GM19351 (cell line): ENCODE data around the gene HSPB2.
"Not testable (repeated sequence)": the region's sequence is repeated elsewhere in the genome, so short reads cannot be mapped to it uniquely, and the experiment has no call there.

Experiments used
- ATAC-seq: cut with Tn5 transposase; IDR thresholded peaks from one replicate; pipeline ENCODE4 v1.9.1; 2021; ENCODE audit warnings: mild to moderate bottlenecking, moderate library complexity; ENCODE audit not compliant: unreplicated experiment

Gene HSPB2, protein sequence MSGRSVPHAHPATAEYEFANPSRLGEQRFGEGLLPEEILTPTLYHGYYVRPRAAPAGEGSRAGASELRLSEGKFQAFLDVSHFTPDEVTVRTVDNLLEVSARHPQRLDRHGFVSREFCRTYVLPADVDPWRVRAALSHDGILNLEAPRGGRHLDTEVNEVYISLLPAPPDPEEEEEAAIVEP

DNA sequence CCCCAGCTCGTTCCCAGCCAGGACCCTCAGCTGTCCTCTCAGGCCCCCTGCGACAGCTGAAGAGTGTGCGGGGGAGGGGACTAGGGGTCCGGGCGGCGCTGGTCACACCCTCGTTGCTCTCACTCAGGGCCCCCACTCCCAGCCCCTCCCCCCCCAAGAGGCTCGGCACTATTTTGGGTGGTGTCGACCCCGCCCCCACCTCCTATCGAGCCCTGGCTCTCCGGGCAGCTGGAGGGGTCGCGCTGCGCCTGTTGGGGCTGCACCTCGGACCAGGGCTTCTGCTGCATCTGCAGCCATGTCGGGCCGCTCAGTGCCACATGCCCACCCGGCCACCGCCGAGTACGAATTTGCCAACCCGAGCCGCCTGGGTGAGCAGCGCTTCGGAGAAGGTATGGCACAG, at the start of gene HSPB2:
Gene HSPB2 (plus strand): TSS at position 200 of the 400 bp plus-strand sequence. CDS start 96 bp downstream, at position 296.
- ATAC-seq, result no peak

DNA sequence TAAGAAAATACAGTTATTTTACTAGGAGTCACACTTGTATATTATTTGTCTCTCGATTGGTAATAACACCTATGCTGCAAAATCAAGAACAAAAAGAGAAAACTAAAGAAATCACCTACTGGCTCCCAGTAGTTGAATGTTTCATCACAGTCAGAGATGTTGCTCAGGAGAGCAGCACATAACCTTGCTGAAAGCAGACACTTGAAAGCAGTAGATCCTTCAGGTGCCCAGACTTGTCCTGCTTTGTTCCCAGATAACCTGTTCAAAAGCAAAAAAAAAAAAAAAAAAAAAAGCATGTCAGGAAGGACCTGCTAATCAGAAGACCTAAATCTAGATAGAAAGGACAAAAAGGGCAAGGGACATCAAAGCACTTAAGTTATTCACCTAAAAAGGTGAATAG, 42.4 kb upstream of the HSPB2 start:
- no peak for ATAC-seq

DNA sequence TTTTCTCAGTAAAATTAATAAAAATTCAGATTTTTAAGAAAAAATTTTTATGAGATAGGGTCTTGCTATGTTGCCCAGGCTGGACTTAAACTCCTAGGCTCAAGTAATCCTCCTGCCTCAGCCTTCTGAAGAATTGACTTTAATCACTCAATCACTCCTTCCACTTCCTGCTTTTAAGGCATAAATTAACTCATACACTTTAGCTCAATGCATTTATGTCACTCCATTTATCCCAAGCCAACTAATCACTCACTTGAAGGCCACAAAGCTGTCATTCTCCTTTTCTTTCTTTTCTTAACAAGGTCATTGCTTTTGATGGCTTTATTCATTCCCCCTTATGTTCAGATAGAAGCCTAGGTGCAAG, 42.0 kb upstream of the HSPB2 start:
- peak; percentile 18 for ATAC-seq

DNA sequence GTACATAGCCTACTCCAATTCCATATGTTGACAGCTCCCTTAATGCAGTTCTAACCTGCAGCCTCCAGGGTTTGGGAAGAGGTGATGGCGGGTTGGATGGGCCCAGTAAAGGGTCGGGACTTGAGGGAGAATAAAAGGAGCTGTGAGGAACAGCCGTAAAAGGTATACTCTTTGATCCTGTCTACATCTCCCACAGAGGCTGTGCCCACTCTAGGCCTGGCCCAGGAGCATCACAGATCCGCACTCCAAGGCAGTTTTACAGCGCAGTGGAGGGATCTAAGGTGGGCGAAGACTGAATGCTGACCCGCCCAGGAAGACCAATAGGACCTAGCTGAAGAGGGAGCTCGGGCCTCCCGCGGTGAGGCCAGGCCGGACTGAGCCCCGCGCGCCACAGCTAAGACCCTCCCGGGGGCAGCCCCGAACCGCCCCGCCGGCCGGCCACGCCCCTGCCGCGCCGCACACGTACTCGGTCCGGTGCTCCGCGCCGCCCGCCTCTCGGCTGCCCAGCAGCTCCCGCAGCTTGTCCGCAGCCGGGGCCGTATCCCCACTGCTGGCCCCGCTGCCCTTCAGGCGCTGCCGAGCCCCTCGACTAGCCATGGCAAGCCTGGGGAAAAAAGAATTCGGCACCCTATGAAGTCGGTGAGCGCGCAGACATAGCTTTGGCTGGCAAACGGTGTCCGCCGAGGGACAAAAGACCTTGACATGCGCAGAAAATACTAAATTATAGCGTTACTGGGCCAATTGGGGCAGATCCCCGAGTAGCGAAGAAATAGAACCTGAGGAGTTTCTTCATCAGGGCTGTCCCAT, 41.4 kb upstream of the HSPB2 start, which contains the start of gene ALG9:
Gene ALG9 (minus strand): TSS at position 696 of the 807 bp plus-strand sequence. CDS start 99 bp downstream, at position 597.
- ATAC-seq, result peak; percentile 86

DNA sequence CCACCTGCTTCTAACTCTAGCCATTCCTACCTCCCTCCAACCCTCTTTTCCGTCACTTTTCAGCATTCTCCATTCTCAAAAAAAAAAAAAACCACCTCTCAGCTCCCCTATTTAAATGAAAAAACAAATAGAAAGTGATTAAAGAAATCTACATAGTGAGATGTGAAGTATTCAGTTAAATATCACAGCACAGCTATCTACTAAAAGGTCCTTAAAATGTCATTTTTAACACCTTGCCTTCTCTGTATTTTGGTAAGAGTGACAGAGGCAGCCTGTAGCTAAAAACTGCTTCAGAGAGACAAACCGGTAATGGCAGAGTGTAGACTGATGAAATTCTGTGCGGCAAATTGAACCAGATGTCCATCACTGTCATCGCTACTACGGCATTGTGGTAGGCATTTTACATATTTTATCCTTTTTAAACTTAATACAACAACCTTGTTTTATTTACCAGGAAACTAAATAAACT, 40.8 kb upstream of the HSPB2 start:
- ATAC-seq, result no peak

DNA sequence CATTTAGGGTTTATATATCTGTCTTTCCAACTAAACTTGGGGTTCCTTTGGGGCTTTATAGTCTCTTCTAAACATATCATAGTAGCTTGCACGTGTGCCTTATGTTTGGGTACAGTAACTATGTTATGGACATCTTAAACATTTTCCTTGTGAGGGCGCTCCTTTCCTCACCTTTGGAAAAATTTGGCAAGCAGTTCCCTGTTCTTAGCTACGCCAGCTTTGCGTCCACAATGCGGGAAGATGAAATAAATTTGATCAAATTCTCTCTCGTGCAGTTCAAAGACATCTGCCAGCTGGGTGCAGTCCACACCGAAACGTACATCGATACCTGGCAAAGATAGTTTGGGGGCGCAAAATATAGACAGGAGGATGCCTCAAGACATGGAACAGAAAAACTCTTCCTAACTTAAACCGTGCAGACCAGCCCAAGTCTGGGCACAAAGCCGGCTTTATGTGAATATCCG, 34.1 kb upstream of the HSPB2 start:
- peak; percentile 2 for ATAC-seq

DNA sequence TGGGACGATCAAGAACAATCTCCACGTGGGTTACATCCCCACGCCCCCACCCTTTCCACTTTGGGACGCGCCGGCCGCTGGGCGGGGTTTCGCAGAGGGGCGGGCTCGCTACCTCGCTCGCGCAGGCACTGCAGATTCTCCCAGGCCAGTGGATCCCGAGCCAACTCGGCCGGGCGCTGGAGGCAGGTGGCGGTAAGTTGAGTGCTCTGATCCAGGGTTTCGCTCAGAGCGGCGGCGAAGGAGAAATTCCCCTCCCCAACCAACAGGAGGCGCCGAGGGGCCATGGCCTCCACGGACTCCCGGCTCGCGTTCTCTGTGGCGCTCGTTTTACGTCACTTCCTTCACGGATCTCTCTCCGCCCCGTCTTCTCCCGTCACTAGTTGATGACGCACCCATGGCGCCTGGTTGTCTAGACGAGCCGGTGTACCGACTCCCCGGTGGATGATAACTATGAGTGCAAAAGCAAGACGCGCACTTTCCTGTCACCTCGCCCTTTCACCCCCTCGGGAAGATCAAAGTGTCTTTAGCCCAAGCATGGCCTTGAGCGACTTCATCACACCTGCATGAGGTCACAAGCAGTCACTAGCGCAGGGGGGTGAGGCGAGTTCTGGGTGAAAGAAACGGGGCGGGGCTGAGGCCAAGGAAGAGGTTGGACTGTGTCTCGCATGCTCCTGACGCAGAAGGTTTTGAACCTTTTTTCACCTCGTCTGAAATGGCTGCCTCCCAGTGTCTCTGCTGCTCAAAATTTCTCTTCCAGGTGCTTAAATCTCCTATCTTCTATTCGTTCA, 33.5 kb upstream of the HSPB2 start, which contains the start of the genes CFAP68 and FDXACB1:
Gene CFAP68 (plus strand): TSS at position 693 of the 788 bp plus-strand sequence. CDS start 20 bp downstream, at position 713.
Gene FDXACB1 (minus strand): TSS at position 317 of the 788 bp plus-strand sequence. CDS start 33 bp downstream, at position 284.
- ATAC-seq, result peak; percentile 91

DNA sequence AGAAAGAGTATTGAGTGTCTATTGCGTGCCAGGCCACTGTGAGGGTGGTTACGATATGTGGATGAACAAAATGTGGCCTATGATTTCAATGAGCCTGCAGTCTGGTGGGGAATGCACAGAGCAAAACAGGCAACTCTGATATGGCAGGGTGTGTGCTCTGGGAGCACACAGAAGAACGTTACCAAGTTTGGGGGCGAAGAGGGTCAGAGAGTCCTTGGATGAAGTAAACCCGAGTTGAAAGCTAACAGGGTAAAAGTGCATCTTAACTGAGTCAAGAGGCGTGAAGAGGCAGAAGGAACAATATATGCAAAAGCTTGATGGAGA, 32.9 kb upstream of the HSPB2 start:
- ATAC-seq, result peak; percentile 7

DNA sequence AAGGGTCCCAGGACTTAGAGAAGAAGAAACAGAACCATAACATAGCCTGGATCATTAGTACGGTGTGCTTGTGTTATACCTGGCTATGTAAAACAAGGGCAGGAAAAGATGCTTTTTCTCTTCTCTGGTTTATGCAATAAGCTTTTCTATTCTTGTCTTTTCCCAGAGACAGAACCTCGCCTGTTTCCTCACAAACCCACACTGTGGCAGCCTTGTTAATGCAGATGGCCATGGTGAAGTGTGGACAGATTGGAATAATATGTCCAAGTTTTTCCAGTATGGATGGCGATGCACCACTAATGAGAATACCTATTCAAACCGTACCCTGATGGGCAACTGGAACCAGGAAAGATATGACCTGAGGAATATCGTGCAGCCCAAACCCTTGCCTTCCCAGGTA, 30.3 kb upstream of the HSPB2 start:
- no peak for ATAC-seq

DNA sequence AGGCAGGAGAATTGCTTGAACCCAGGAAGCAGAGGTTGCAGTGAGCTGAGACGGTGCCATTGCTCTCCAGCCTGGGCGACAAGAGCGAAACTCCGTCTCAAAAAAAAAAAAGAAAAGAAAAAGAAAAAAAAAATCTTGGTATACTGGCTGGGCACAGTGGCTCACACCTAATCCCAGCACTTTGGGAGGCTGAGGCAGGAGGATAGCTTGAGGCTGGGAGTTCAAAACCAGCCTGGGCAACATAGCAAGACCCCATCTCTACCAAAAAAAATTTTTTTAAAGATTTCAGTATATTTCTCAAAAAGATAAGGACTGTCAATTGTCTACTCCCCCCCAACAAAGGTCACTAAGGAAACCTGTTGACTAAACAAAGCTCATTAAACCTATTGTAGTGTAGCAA, 27.5 kb upstream of the HSPB2 start:
- ATAC-seq, result not testable (repeated sequence)

DNA sequence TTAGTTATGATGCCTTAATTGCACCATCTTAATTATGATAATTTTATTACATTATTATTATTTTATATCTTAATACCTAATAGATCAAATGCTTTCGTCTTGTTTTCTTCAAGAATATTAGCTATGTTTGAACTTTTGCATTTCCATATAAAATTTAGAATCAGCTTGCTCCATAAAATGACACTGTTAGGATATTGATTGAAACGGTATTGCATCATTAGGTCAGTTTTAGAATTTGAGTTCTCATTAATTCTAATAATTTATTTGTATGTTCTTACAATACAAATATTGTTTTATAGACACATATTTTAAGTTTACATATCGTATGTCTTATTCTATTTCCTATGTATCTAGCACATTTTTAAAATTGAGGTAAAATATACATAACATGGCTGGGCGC, 26.5 kb upstream of the HSPB2 start:
- ATAC-seq, result no peak

DNA sequence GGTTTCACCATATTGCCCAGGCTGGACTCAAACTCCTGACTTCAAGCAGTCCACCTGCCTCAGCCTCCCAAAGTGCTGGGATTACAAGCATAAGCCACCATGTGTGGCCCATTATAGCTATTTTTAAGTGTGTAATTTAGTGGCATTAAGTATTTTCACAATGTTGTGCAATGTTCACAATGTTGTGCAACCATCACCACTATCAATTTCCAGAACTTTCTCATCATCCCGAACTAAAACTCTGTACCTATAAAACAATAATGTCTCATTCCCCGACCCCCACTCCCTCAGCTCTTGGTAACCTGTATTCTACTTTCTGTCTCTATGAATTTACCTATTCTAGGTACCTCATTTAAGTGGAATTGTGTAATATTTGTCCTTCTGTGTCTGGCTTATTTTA, 25.7 kb upstream of the HSPB2 start:
- no peak for ATAC-seq

DNA sequence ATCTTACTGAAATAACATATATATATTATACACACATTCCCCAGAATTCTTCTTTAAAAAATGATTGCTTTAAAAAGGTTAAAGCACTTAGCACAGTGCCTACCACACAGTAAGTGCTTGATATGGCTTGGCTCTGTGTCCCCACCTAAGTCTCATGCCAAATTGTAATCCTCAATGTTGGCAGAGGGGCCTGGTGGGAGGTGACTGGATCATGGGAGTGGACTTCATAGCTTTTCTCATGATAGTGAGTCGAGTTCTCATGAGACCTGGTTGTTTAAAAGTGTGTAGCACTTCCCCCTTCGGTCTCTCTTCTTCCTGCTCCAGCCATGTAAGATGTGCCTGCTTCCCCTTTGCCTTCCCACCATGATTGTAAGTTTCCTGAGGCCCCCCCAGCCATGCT, 7.1 kb upstream of the HSPB2 start:
- ATAC-seq, result no peak

DNA sequence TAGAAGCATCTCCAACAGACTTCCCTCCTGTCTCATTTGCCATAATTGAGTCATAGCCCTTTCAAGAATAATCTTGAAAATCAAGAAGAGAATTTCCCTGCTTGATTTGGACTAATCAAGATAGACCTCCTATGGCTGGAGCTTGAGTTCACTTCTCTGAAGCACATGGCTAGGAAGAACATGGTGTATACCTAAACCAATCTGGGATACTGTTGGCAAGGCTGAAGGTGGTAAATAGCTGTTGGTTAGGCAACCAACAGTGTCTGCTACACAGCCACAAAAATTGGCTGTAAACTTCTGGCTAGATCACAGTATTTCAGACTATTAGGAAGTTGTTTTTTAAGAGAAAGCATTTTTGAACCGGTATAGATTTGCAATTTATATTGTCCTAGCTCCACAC, 5.9 kb upstream of the HSPB2 start:
- ATAC-seq, result no peak

DNA sequence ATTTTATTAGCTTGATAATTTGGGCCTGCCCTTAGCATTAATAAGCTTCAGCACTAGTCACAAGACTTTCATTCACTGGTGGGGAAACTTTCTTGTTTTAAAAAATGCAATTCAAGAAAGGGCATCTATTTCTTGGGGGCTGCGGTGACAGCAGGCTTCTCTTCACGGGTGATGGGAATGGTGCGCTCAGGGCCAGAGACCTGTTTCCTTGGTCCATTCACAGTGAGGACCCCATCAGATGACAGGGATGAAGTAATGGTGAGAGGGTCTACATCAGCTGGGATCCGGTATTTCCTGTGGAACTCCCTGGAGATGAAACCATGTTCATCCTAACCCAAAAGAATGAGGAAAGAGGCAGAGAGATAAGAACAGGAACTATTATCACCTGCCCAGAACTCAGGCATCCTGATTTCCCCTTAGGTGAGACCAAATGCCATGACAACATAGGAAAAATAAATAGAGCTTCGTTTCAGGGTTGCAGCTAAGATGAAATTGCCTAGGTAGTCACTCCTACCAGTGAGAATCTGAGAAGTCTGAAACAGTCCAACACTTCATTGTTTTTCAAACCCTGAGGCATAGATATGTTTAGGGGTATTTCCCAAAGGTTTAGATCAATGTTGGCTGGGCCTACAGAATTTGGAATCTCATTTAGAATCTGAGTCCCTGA, 3.8 kb upstream of the HSPB2 start:
- ATAC-seq, result no peak

DNA sequence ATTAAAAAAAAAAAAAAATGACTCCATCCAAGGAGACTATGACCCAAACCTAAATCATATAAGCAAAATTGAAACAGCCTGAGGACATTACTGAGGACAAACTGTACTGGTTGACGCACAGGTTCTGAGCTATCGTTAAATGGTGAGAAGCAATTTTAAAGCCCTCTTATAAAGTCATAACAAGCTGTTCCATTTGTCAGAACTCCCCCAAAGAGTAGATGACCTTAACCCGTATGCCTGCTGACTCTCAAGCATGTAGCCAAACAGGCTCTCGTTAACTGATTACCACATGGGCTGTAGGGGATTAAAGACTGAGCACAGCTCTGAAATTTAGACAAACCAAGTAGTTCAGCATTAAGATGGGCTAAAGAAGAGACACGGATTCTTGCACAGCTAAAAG, 3.2 kb upstream of the HSPB2 start:
- ATAC-seq, result no peak

DNA sequence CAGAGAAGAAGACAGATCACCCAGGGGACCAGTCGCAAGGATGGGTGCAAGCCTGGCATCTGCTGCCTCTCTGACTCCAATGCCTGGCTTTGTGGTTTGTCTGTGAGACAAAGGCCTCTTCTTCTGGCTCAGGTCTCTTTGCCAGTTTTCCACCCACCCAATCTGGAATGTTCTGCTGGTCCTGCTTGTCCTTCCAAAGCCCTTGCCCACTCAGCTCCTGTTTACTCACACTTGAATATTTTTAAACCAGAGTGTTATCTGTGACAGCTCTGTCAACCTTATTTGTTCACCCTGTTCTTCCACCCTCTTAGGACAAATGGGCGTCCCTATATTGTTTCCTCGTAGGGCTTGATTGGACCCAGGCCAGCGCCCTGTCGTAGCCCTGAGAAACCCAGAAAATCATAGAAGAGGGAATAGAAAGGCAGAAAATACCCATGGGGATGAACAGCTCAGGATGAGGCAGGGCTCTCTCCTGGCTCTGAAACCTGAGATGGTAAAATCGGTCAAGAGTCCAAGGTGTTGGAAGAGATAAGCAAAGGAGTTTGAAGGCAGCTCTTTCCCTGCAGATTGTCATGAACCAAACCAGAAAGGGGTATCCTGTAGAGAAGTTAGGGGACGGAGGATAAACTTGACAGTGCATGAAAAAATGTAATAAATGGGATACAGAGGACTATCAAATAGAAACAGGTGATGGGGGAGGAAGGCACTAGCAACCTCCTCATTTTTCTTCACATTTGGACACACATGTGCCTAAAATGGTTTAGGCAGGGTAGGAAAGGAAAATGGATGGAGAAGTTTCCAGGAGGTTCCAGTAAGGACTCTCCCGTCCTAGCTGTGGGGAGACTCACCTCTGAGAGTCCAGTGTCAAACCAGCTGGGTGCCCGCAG, 1.6 kb upstream of the HSPB2 start:
- no peak for ATAC-seq

DNA sequence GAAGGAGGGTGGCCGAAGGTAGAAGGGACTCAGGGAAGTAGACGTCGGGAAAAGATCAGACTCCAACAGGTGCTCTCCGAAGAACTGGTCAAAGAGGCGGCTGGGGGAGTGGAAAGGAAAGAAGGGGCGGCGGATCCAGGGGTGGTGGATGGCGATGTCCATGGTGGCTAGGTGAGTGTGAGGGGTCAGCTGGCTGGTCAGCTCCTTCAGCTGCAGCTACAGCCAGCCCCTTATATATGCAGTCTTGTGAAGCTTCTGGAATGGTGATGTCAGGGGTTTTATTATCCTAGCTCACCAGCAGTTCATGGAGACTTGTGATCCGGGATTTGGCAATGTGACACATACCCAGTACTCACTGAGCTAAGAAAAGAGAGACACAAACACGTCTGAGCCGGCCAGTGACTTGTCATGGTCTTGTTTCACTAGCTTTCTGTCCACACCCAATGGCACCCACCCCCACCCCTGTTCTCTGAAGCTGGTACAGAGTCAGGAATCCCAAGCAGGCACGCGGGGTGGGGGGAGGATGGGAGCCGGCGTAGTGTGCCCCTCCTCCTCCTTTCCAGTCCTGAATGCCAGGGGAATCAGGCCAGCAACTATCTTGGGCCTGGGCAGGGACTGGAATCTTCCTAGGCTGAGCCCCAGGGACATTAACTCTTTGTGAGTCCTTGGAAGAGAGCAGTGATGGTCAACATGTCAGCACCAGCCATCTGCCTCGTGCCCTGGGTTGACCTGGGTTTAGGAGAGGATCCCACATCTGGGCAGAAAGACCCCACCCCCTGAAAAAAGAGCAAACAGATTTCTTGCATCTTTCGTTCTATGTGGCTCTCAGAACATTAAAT, 752 bp upstream of the HSPB2 start, which contains the start of gene CRYAB:
Gene CRYAB (minus strand): TSS at position 208 of the 839 bp plus-strand sequence. CDS start 46 bp downstream, at position 162.
- ATAC-seq, result no peak
